Colonic mucosa (tissue), 4 donors: ENCODE measurements around the gene ERCC5. TPM values are rescaled to one million over a fixed set of nuclear protein-coding genes. Genes with fewer than 3 reads are reported as not detected.

Experiments used
- DNase-seq: peaks from one replicate; pipeline ENCODE4 v3.0.0-alpha.2; 2020
- H3K27ac ChIP-seq: fragments of 200-600 bp; one replicate; pipeline ENCODE4 v1.8.0; 2021
- H3K27me3 ChIP-seq: fragments of 200-600 bp; one replicate; pipeline ENCODE4 v1.8.0; 2021
- H3K36me3 ChIP-seq: fragments of 200-600 bp; one replicate; pipeline ENCODE4 v1.8.0; 2021
- H3K4me1 ChIP-seq: fragments of 200-600 bp; one replicate; pipeline ENCODE4 v1.8.0; 2021; ENCODE audit warnings: mild to moderate bottlenecking
- H3K4me3 ChIP-seq: fragments of 200-600 bp; one replicate; pipeline ENCODE4 v1.8.0; 2021
- H3K9ac ChIP-seq, 2 donors: one replicate each; pipeline ENCODE4 v1.7.0; 2013; ENCODE audit warnings: control low read depth in 2 of 2, low read depth in 2 of 2, low read length in 2 of 2
- H3K9me3 ChIP-seq: fragments of 200-600 bp; one replicate; pipeline ENCODE4 v1.8.0; 2021
- CTCF ChIP-seq: fragments of 200-600 bp; IDR thresholded peaks from one replicate; pipeline ENCODE4 v1.8.0; 2022; ENCODE audit warnings: antibody characterized with exemption, mild to moderate bottlenecking
- intact Hi-C: fragments of 100-400 bp; cut with DNase I; formaldehyde crosslinking; loops from one replicate; pipeline ENCODE4 v1.14.1; 2022
- total RNA-seq, 2 donors: library from RNA; stranded (reverse); fragmentation: NEBNext Ultra II Directional in 1 of 2; extraction: Animal tissue kit (Norgen Biotek cat#: 25700) in 1 of 2; gene quantifications; one replicate each; pipeline ENCODE4 v1.2.1, GENCODE V29; 2021
- donor health status: healthy.
- donor health status: DM: no; HTN: no; CAD: no.
- donor health status: DM: no; HTN: no; CAD: no.

The ERCC5 gene
- total RNA-seq, 2 donors from 2014 or later, result 64.7 to 79.1 TPM

GRCh38 chr13:102913914-102914313 lies 68.1 kb downstream of the ERCC5 start:
- H3K4me3 ChIP-seq, result no peak overlapping the region
- H3K9me3 ChIP-seq, result no peaks in the 10 kb centered on the region
- intact Hi-C loops, result loop anchor here (10.0 kb wide), 1 partner anchor 221 kb away; no protein-coding TSS in a partner anchor
- H3K27me3 ChIP-seq, result no peaks in the 10 kb centered on the region
- DNase-seq, result no peak
- no peaks in the 10 kb centered on the region for H3K36me3 ChIP-seq
- H3K9ac ChIP-seq, result no peak overlapping the region
- H3K4me1 ChIP-seq, result no peaks in the 10 kb centered on the region
- H3K27ac ChIP-seq, result no peak overlapping the region
- TF ChIP-seq CTCF, result no peak

- no peaks in the 10 kb centered on the region for H3K27me3 ChIP-seq
- H3K4me1 ChIP-seq, result no peaks in the 10 kb centered on the region
- intact Hi-C loops, result loop anchor here (10.0 kb wide), 1 partner anchor 220 kb away; no protein-coding TSS in a partner anchor
- H3K4me3 ChIP-seq, result no peak overlapping the region
- no peak for DNase-seq
- no peaks in the 10 kb centered on the region for H3K36me3 ChIP-seq
- H3K27ac ChIP-seq, result no peak overlapping the region
- TF ChIP-seq CTCF, result no peak
- no peak overlapping the region for H3K9ac ChIP-seq
- no peaks in the 10 kb centered on the region for H3K9me3 ChIP-seq
These were observed 68.6 kb downstream of the ERCC5 start for GRCh38 chr13:102914339-102914930.

GRCh38 chr13:102915393-102915930 lies 69.6 kb downstream of the ERCC5 start:
- H3K27ac ChIP-seq, result no peak overlapping the region
- H3K9ac ChIP-seq, result no peak overlapping the region
- no peaks in the 10 kb centered on the region for H3K4me1 ChIP-seq
- intact Hi-C loops, result loop anchor here (10.0 kb wide), 1 partner anchor 219 kb away; no protein-coding TSS in a partner anchor
- H3K4me3 ChIP-seq, result no peak overlapping the region
- no peaks in the 10 kb centered on the region for H3K36me3 ChIP-seq
- no peak for TF ChIP-seq CTCF
- no peak for DNase-seq
- H3K27me3 ChIP-seq, result no peaks in the 10 kb centered on the region
- no peaks in the 10 kb centered on the region for H3K9me3 ChIP-seq

- no peaks in the 10 kb centered on the region for H3K4me1 ChIP-seq
- no peak for DNase-seq
- TF ChIP-seq CTCF, result no peak
- H3K27ac ChIP-seq, result no peak overlapping the region
- H3K9me3 ChIP-seq, result no peaks in the 10 kb centered on the region
- intact Hi-C loops, result loop anchor here (10.0 kb wide), 1 partner anchor 218 kb away; no protein-coding TSS in a partner anchor
- H3K36me3 ChIP-seq, result no peaks in the 10 kb centered on the region
- H3K27me3 ChIP-seq, result no peaks in the 10 kb centered on the region
- no peak overlapping the region for H3K9ac ChIP-seq
- H3K4me3 ChIP-seq, result no peak overlapping the region
These were observed 71.2 kb downstream of the ERCC5 start for GRCh38 chr13:102917019-102917418.

GRCh38 chr13:102922184-102922583 lies 76.4 kb downstream of the ERCC5 start:
- no peaks in the 10 kb centered on the region for H3K4me1 ChIP-seq
- intact Hi-C loops, result no loop called here
- no peaks in the 10 kb centered on the region for H3K27me3 ChIP-seq
- H3K4me3 ChIP-seq, result no peak overlapping the region
- no peak for TF ChIP-seq CTCF
- H3K36me3 ChIP-seq, result no peaks in the 10 kb centered on the region
- H3K9ac ChIP-seq, result no peak overlapping the region
- H3K27ac ChIP-seq, result no peak overlapping the region
- no peaks in the 10 kb centered on the region for H3K9me3 ChIP-seq
- no peak for DNase-seq

Other genes with a start within 250 kb of the ERCC5 start
- gene TPP2, start 249.0 kb upstream of the ERCC5 start, total RNA-seq, result 10 to 100 TPM; 41.0 to 42.0 TPM
- not detected for gene METTL21C, start 151.0 kb upstream of the ERCC5 start, total RNA-seq
- gene TEX30, start 72.2 kb upstream of the ERCC5 start, total RNA-seq, result 1 to 10 TPM; 3.7 to 8.3 TPM
- 1 to 10 TPM; 1.3 to 2.8 TPM for gene POGLUT2, start 47.1 kb upstream of the ERCC5 start, total RNA-seq
- gene BIVM, start 46.9 kb upstream of the ERCC5 start, total RNA-seq, result 10 to 100 TPM; 11.8 to 15.5 TPM
- under 1 TPM; 0.20 to 0.74 TPM for gene SLC10A2, start 220.4 kb downstream of the ERCC5 start, total RNA-seq